ENCODE measurements around the gene PSMD2. TPM values are rescaled to one million over a fixed set of nuclear protein-coding genes. Genes with fewer than 3 reads are reported as not detected.

PSMD2 gene
- total and polyA plus RNA-seq, 2 donors (not counting 3 experiments of a cell fraction or from before 2014, with no cell fraction given), result 414 to 435 TPM

- Histone ChIP-seq H3K4me2 (ENCODE audit: insufficient read depth, low read length) (no peak overlapping the region), H3K4me1 (ENCODE audit: control insufficient read depth, extremely low read depth, insufficient read depth, low read length) (peaks cover 4% of the 10 kb centered on the region), H4K20me1 (replicated peaks; ENCODE audit: control insufficient read depth, extremely low read depth, insufficient read depth, low read length) (no peaks in the 10 kb centered on the region), H3K9ac (replicated peaks; ENCODE audit: extremely low read depth, insufficient read depth, low read length) (no peak overlapping the region), H3K9me3 (replicated peaks; ENCODE audit: control insufficient read depth, insufficient read depth, low read length) (no peaks in the 10 kb centered on the region), H2AFZ (ENCODE audit: low read depth, low read length) (no peak overlapping the region), H3K27me3 (ENCODE audit: control insufficient read depth in 2 of 2, insufficient read depth in 2 of 2, low read length in 2 of 2) (no peaks in the 10 kb centered on the region), H3K27ac (ENCODE audit: insufficient read depth, low read depth, low read length) (no peak overlapping the region), H3K36me3 (ENCODE audit: control insufficient read depth in 2 of 2, extremely low read depth in 1 of 2, insufficient read depth in 2 of 2, low read length in 2 of 2) (peaks cover 73 to 80% of the 10 kb centered on the region in 2 experiments), H3K9me1 (replicated peaks; ENCODE audit: control insufficient read depth, extremely low read depth, insufficient read depth, low read length) (no peaks in the 10 kb centered on the region), H3K4me3 (replicated peaks in 1 of 3; ENCODE audit: insufficient read depth in 1 of 3, low read depth in 1 of 3, low read length in 3 of 3) (no peak overlapping the region), H3K79me2 (ENCODE audit: control insufficient read depth, insufficient read depth, low read length) (peaks cover 67% of the 10 kb centered on the region)
- no TSS peak for BruUV-seq (replicated peaks)
- dilution Hi-C loops (cut with MboI; ENCODE audit: extremely low pct_ligation_motif_present, low sequenced_read_pairs), result no loop called here
- POLR2A ChIA-PET, result no interaction called here
- CTCF ChIA-PET, result no interaction called here
- TF ChIP-seq FOS (IDR thresholded peaks at IDR 0.05; ENCODE audit: borderline replicate concordance, insufficient read depth, low read length) (no peak), POLR2A (IDR thresholded peaks at IDR 0.05; ENCODE audit: low read depth, low read length) (no peak), GATA2 (IDR thresholded peaks at IDR 0.05; ENCODE audit: insufficient read depth, insufficient read length, low read depth, low read length) (no peak)
- TF ChIP-seq, protein P1, sequence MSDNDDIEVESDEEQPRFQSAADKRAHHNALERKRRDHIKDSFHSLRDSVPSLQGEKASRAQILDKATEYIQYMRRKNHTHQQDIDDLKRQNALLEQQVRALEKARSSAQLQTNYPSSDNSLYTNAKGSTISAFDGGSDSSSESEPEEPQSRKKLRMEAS (IDR thresholded peaks at IDR 0.05; ENCODE audit: insufficient read depth, insufficient read length), result no peak
- FAIRE-seq (no peak), DNase-seq (ENCODE audit: low read depth, low spot score) (no peak)
- intact Hi-C loops (cut with micrococcal nuclease), result no loop called here
Measured at GRCh38 chr3:184325715-184326369, 26.8 kb downstream of the PSMD2 start.

- no peak overlapping the region for H3K4me3 ChIP-seq (replicated peaks in 1 of 3; ENCODE audit: insufficient read depth in 1 of 3, low read depth in 1 of 3, low read length in 3 of 3)
- ChIA-PET CTCF (interaction anchor here (1.0 to 1.3 kb wide), 2 partner anchors 10 to 22 kb away, joined by 3 to 4 read pairs; no protein-coding TSS in a partner anchor), POLR2A (no interaction called here)
- intact Hi-C loops (cut with micrococcal nuclease), result no loop called here
- DNase-seq (ENCODE audit: low read depth, low spot score) (no peak), FAIRE-seq (no peak)
- H2AFZ ChIP-seq (ENCODE audit: low read depth, low read length), result no peak overlapping the region
- BruUV-seq (replicated peaks), result TSS peak; percentile 2
- dilution Hi-C loops (cut with MboI; ENCODE audit: extremely low pct_ligation_motif_present, low sequenced_read_pairs), result no loop called here
- no peak overlapping the region for H3K9ac ChIP-seq (replicated peaks; ENCODE audit: extremely low read depth, insufficient read depth, low read length)
- H3K9me1 ChIP-seq (replicated peaks; ENCODE audit: control insufficient read depth, extremely low read depth, insufficient read depth, low read length), result no peaks in the 10 kb centered on the region
- no peak overlapping the region for H3K4me2 ChIP-seq (ENCODE audit: insufficient read depth, low read length)
- no peaks in the 10 kb centered on the region for H3K9me3 ChIP-seq (replicated peaks; ENCODE audit: control insufficient read depth, insufficient read depth, low read length)
- no peaks in the 10 kb centered on the region for H4K20me1 ChIP-seq (replicated peaks; ENCODE audit: control insufficient read depth, extremely low read depth, insufficient read depth, low read length)
- H3K79me2 ChIP-seq (ENCODE audit: control insufficient read depth, insufficient read depth, low read length), result peaks cover 54% of the 10 kb centered on the region
- H3K4me1 ChIP-seq (ENCODE audit: control insufficient read depth, extremely low read depth, insufficient read depth, low read length), result peaks cover 13% of the 10 kb centered on the region
- TF ChIP-seq JUN (IDR thresholded peaks at IDR 0.05; ENCODE audit: borderline replicate concordance, insufficient read depth, insufficient read length, low read depth) (no peak), FOS (IDR thresholded peaks at IDR 0.05; ENCODE audit: borderline replicate concordance, insufficient read depth, low read length) (no peak), POLR2AphosphoS5 (IDR thresholded peaks at IDR 0.05; ENCODE audit: insufficient read depth, low read depth, low read length) (no peak), POLR2A (IDR thresholded peaks at IDR 0.05; ENCODE audit: low read depth, low read length) (no peak), GATA2 (IDR thresholded peaks at IDR 0.05; ENCODE audit: insufficient read depth, insufficient read length, low read depth, low read length) (no peak), MYC (IDR thresholded peaks at IDR 0.05; ENCODE audit: low read depth, low read length) (no peak), EZH2 (IDR thresholded peaks at IDR 0.05; ENCODE audit: borderline replicate concordance, low read depth, low read length, severe bottlenecking) (no peak)
- TF ChIP-seq, protein P1 (IDR thresholded peaks at IDR 0.05; ENCODE audit: insufficient read depth, insufficient read length), result no peak
- TF ChIP-seq, protein P2, sequence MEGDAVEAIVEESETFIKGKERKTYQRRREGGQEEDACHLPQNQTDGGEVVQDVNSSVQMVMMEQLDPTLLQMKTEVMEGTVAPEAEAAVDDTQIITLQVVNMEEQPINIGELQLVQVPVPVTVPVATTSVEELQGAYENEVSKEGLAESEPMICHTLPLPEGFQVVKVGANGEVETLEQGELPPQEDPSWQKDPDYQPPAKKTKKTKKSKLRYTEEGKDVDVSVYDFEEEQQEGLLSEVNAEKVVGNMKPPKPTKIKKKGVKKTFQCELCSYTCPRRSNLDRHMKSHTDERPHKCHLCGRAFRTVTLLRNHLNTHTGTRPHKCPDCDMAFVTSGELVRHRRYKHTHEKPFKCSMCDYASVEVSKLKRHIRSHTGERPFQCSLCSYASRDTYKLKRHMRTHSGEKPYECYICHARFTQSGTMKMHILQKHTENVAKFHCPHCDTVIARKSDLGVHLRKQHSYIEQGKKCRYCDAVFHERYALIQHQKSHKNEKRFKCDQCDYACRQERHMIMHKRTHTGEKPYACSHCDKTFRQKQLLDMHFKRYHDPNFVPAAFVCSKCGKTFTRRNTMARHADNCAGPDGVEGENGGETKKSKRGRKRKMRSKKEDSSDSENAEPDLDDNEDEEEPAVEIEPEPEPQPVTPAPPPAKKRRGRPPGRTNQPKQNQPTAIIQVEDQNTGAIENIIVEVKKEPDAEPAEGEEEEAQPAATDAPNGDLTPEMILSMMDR (IDR thresholded peaks at IDR 0.05; ENCODE audit: extremely low read depth in 1 of 2, insufficient read depth in 1 of 2, low read depth in 1 of 2, low read length in 2 of 2), result no peak
- H3K27ac ChIP-seq (ENCODE audit: insufficient read depth, low read depth, low read length), result no peak overlapping the region
- H3K36me3 ChIP-seq (ENCODE audit: control insufficient read depth in 2 of 2, extremely low read depth in 1 of 2, insufficient read depth in 2 of 2, low read length in 2 of 2), result peaks cover 65 to 78% of the 10 kb centered on the region in 2 experiments
- no peaks in the 10 kb centered on the region for H3K27me3 ChIP-seq (ENCODE audit: control insufficient read depth in 2 of 2, insufficient read depth in 2 of 2, low read length in 2 of 2)
Measured at GRCh38 chr3:184327171-184327570, 28.1 kb downstream of the PSMD2 start.

Data from endothelial cell of umbilical vein (primary cell).